ENCODE measurements around the gene SPOCK1. TPM values are rescaled to one million over a fixed set of nuclear protein-coding genes. Genes with fewer than 3 reads are reported as not detected.
"Not testable (repeated sequence)": the region's sequence is repeated elsewhere in the genome, so short reads cannot be mapped to it uniquely, and the experiment has no call there.

The SPOCK1 gene
- total and polyA plus RNA-seq, 2 experiments from 2014 or later: 4.1 to 14.0 TPM

DNA sequence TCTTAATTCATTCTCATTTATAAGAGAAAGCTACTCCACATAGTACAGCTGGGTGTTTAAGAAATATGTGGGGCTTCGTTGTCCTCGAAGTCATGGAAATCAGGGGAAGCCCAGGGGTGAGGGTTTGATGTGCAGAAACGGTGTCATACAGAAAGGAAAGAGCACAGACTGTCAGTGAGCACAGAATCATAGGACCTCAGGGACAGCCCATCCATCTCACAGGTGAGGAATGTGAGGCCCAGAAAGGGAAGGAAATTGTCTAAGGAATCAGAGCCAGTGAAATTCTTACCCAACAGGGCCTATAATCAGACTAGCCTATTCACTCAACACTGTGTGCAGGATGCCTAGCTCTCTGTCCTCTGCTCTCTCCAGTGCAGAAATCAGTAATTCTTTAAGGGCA lies 535.6 kb downstream of the SPOCK1 start:
- Histone ChIP-seq H3K4me3 (no peak overlapping the region), H3K27ac (no peak overlapping the region), H3K36me3 (no peaks in the 10 kb centered on the region), H3K4me1 (ENCODE audit: low read depth) (no peaks in the 10 kb centered on the region), H3K9me3 (ENCODE audit: low read depth) (no peaks in the 10 kb centered on the region), H3K27me3 (no peaks in the 10 kb centered on the region)
- no peak for TF ChIP-seq CTCF (IDR thresholded peaks at IDR 0.05; ENCODE audit: low read depth, low read length)
- no peak for DNase-seq (ENCODE audit: low read depth in 1 of 2, low spot score in 1 of 2)

GRCh38 chr5:136957428-136957827 lies 541.7 kb downstream of the SPOCK1 start:
- Histone ChIP-seq H3K27me3 (no peaks in the 10 kb centered on the region), H3K4me1 (ENCODE audit: low read depth) (no peaks in the 10 kb centered on the region), H3K4me3 (no peak overlapping the region), H3K36me3 (no peaks in the 10 kb centered on the region), H3K27ac (no peak overlapping the region), H3K9me3 (ENCODE audit: low read depth) (no peaks in the 10 kb centered on the region)
- DNase-seq (ENCODE audit: low read depth in 1 of 2, low spot score in 1 of 2): no peak
- TF ChIP-seq CTCF (IDR thresholded peaks at IDR 0.05; ENCODE audit: low read depth, low read length): no peak

DNA sequence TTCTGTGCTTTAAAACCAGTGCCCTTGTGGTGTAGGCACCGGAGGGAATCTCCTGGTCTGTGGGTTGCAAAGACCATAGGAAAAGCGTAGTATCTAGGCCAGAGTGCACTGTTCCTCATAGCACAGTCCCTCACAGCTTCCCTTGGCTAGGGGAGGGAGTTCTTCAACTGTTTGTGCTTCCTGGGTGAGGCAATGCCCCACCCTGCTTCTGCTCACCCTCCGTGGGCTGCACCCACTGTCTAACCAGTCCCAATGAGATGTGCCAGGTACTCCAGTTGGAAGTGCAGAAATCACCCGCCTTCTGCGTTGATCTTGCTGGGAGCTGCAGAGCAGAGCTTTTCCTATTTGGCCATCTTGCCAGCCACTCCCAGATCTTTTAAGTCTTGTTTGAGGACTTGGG lies 545.0 kb downstream of the SPOCK1 start:
- DNase-seq (ENCODE audit: low read depth in 1 of 2, low spot score in 1 of 2); H3K4me1 ChIP-seq (ENCODE audit: low read depth); H3K27me3 ChIP-seq; H3K4me3 ChIP-seq; H3K27ac ChIP-seq; H3K36me3 ChIP-seq; H3K9me3 ChIP-seq (ENCODE audit: low read depth): not testable (repeated sequence)

DNA sequence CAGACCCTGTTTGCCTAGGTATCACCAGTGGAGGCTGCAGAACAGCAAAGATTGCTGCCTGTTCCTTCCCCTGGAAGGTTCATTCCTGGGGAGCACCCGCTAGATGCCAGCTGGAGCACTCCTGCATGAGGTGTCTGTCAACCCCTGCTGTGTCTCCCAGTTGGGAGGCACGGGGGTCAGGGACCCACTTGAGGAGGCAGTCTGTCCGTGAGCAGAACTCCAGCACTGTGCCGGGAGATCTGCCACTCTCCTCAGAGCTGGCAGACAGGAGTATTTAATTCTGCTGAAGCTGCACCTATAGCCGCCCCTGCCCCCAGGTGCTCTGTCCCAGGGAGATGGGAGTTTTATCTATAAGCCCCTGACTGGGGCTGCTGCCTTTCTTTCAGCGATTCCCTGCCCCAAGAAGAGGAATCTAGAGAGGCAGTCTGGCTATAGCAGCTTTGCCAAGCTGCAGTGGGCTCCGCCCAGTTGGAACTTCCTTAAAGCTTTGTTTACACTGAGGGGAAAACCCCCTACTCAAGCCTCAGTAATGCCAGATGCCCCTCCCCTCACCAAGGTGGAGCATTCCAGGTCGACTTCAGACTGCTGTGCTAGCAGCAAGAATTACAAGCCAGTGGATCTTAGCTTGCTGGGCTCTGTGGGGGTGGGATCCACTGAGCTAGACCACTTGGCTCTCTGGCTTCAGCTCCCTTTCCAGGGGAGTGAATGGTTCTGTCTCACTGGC lies 545.6 kb downstream of the SPOCK1 start:
- not testable (repeated sequence) for H3K4me3 ChIP-seq; H3K4me1 ChIP-seq (ENCODE audit: low read depth); H3K9me3 ChIP-seq (ENCODE audit: low read depth); H3K27ac ChIP-seq; H3K36me3 ChIP-seq; DNase-seq (ENCODE audit: low read depth in 1 of 2, low spot score in 1 of 2); H3K27me3 ChIP-seq

- no peaks in the 10 kb centered on the region for H3K36me3 ChIP-seq
These were observed 571.6 kb downstream of the SPOCK1 start for GRCh38 chr5:136927571-136927970.

DNA sequence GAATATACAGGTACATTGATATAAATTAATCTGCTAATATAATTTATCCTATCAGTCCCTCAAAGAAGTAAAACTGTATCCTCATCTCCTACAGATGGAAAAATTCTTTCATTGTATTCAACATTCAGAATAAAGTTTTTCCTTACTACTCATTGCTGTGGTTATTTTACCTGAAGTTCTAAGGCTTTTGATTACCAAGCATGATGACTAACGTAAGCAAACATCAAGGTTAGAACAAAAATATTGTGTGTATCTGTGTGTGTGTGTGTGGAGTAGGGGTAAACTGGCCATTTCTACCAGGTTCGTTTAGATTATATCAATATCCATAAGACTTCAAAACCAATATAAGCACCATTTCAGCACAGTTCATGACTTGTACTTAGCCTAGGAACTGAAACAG lies 573.1 kb downstream of the SPOCK1 start:
- no peak overlapping the region for H3K27ac ChIP-seq
- H3K36me3 ChIP-seq: no peaks in the 10 kb centered on the region
- DNase-seq (ENCODE audit: low read depth in 1 of 2, low spot score in 1 of 2): no peak
- no peaks in the 10 kb centered on the region for H3K9me3 ChIP-seq (ENCODE audit: low read depth)
- no peak for TF ChIP-seq CTCF (IDR thresholded peaks at IDR 0.05; ENCODE audit: low read depth, low read length)
- H3K4me1 ChIP-seq (ENCODE audit: low read depth): no peaks in the 10 kb centered on the region
- no peaks in the 10 kb centered on the region for H3K27me3 ChIP-seq
- H3K4me3 ChIP-seq: no peak overlapping the region

More at GRCh38 chr5:136927571-136927970, 571.6 kb downstream of the SPOCK1 start:
- Histone ChIP-seq H3K4me1 (ENCODE audit: low read depth) (no peaks in the 10 kb centered on the region), H3K27me3 (no peaks in the 10 kb centered on the region), H3K9me3 (ENCODE audit: low read depth) (no peaks in the 10 kb centered on the region), H3K4me3 (no peak overlapping the region), H3K27ac (no peak overlapping the region)
- no peak for TF ChIP-seq CTCF (IDR thresholded peaks at IDR 0.05; ENCODE audit: low read depth, low read length)
- DNase-seq (ENCODE audit: low read depth in 1 of 2, low spot score in 1 of 2): no peak

Other genes starting within 250 kb of the SPOCK1 start
- 11.9 and 16.8 TPM in 2 replicates for gene KLHL3, start 236.8 kb upstream of the SPOCK1 start, total RNA-seq
- 11.4 and 12.0 TPM in 2 replicates for gene KLHL3, start 236.8 kb upstream of the SPOCK1 start, polyA plus RNA-seq